VCaP (cell line): Measurements from ENCODE around the gene LEF1.

ENCODE experiments used
- H3K27ac ChIP-seq: fragments of 450-650 bp; 2 replicates; pipeline ENCODE4 v1.5.1; 2017
- TF ChIP-seq, protein P1 (sequence below): fragments of 450-650 bp; conservative IDR thresholded peaks from 2 replicates; pipeline ENCODE4 v1.5.1; 2017; ENCODE audit warnings: mild to moderate bottlenecking, moderate library complexity

Gene LEF1

GRCh38 chr4:108103099-108103862, 65.5 kb downstream of the LEF1 start:
- TF ChIP-seq, protein P1, sequence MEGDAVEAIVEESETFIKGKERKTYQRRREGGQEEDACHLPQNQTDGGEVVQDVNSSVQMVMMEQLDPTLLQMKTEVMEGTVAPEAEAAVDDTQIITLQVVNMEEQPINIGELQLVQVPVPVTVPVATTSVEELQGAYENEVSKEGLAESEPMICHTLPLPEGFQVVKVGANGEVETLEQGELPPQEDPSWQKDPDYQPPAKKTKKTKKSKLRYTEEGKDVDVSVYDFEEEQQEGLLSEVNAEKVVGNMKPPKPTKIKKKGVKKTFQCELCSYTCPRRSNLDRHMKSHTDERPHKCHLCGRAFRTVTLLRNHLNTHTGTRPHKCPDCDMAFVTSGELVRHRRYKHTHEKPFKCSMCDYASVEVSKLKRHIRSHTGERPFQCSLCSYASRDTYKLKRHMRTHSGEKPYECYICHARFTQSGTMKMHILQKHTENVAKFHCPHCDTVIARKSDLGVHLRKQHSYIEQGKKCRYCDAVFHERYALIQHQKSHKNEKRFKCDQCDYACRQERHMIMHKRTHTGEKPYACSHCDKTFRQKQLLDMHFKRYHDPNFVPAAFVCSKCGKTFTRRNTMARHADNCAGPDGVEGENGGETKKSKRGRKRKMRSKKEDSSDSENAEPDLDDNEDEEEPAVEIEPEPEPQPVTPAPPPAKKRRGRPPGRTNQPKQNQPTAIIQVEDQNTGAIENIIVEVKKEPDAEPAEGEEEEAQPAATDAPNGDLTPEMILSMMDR: no peak
- H3K27ac ChIP-seq: no peak overlapping the region

DNA sequence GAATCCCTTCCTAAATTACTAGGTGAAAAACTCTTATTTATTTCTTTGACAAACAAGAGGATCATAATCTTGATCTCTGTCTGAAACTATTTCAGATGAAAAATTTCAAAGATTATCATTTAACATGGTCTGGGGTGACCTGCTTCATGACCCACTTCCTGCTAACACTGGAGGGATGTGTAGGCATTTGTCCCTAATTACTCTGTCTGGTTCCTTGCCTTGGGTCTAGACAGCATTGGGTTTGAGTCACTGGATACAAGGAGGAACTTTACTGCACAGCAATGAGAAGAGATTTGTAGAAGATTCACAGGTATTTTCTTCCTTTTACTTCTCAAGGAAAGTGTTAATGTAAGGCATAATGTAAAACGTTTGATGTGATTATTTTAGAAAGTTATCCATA, 67.9 kb downstream of the LEF1 start:
- TF ChIP-seq, protein P1: no peak
- no peak overlapping the region for H3K27ac ChIP-seq

- H3K27ac ChIP-seq: no peak overlapping the region
- TF ChIP-seq, protein P1: no peak
Measured at GRCh38 chr4:108099838-108100237, 68.9 kb downstream of the LEF1 start.

- TF ChIP-seq, protein P1: no peak
Measured at GRCh38 chr4:108097990-108098553, 70.7 kb downstream of the LEF1 start.

GRCh38 chr4:108094923-108095482, 73.7 kb downstream of the LEF1 start:
- no peak overlapping the region for H3K27ac ChIP-seq
- TF ChIP-seq, protein P1: no peak

More at GRCh38 chr4:108097990-108098553, 70.7 kb downstream of the LEF1 start:
- no peak overlapping the region for H3K27ac ChIP-seq

DNA sequence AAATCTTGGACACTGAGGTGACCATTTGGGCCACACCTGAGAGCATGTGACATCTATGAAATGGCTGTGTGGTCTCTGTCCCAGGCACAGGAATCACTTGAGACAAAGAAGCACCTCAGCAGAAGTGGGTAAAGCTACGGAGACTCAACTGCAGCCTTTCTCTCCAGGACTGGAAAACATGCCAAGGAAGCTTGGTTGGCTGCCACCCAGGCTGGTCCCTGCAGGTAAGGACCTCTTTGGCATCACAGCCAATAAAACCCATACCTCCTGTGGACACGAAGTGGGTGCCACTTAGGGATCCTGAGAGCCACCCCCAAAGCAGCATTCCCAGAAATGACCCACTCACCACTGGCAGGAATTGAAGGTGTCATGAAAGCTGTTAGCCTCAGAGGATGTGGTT, 74.6 kb downstream of the LEF1 start:
- TF ChIP-seq, protein P1: no peak
- no peak overlapping the region for H3K27ac ChIP-seq

DNA sequence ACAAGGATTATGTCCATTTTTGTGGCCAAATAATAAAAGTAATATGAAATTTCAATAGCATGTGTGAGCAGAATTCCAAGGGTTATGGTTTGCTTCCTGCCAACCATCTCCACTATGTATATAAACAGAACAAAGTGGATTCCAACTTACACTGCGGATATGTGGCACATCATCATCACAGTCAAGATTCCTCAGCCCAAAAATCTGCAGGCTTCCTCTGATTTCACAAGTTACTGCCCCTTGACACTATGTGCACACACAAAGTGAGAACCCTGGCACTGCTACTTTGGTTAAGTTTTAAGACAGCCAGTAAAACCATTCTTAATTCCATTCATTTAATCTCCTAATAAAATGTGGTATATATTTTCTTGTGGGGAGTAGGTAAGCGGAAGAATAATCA, 76.4 kb downstream of the LEF1 start:
- TF ChIP-seq, protein P1: no peak
- no peak overlapping the region for H3K27ac ChIP-seq
